Measurements from ENCODE around the gene NPHP1.

GRCh38 chr2:110152943-110153342, 51.9 kb downstream of the NPHP1 start:
- TF ChIP-seq YY1 (IDR thresholded peaks at IDR 0.05; ENCODE audit: low read depth): no peak
- no peak for TF ChIP-seq RAD21 (IDR thresholded peaks at IDR 0.05; ENCODE audit: low read depth)
- TF ChIP-seq REST (IDR thresholded peaks at IDR 0.05; ENCODE audit: low read depth): no peak
- no peak for TF ChIP-seq NFIC (IDR thresholded peaks at IDR 0.05)
